ENCODE measurements around the gene R3HDM4. TPM values are rescaled to one million over a fixed set of nuclear protein-coding genes. Genes with fewer than 3 reads are reported as not detected.

The R3HDM4 gene
- total and polyA plus RNA-seq, 10 of the 15 experiments (the other 5 are each of a cell fraction or from before 2014, with no cell fraction given), result 1.3 to 65.8 (median 27.7) TPM

DNA sequence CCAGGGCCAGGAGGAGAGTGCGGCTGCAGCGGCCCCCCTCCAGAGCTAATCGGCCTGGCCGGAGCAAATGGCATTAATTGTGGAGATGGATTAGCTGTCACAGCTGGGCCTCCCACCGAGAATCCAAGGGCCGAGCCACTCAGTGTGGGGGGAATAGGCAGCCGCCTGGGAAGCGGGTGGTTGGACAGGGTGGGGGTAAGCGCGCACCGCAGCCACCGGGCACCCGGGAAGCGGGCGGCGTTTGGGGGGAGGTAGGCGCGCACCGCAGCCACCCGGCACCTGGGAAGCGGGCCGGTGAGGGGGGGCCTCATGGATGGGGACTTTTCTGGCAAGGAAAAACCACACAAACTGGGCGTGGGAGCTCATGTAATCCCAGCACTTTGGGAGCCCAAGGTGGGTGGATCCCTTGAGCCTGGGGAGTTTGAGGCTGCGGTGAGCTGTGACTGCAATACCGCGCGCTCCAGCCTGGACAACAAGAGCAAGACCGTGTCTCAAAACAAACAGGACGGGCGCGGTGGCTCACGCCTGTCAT, 9.7 kb downstream of the R3HDM4 start:
- no peak for DNase-seq (ENCODE audit: low read depth, low spot score)
- no peak for FAIRE-seq
- Histone ChIP-seq H3K4me1 (ENCODE audit: control insufficient read depth, insufficient read depth, low read length) (peaks cover 22% of the 10 kb centered on the region), H3K27me3 (replicated peaks in 1 of 2; ENCODE audit: control insufficient read depth in 2 of 2, insufficient read depth in 2 of 2, low read length in 1 of 2) (no peaks in the 10 kb centered on the region), H3K36me3 (ENCODE audit: control insufficient read depth in 2 of 2, insufficient read depth in 2 of 2, low read length in 1 of 2) (peaks cover 0 to 6% of the 10 kb centered on the region in 2 experiments; a peak in 2 of 4 replicates), H3K9ac (ENCODE audit: control insufficient read depth, insufficient read depth, low read length) (no peak overlapping the region), H3K27ac (ENCODE audit: control insufficient read depth, insufficient read depth) (no peak overlapping the region), H4K20me1 (ENCODE audit: control insufficient read depth, insufficient read depth) (no peaks in the 10 kb centered on the region), H2AFZ (ENCODE audit: control insufficient read depth, low read depth, low read length) (no peak overlapping the region), H3K79me2 (ENCODE audit: control insufficient read depth, insufficient read depth, low read length) (peaks cover 7% of the 10 kb centered on the region), H3K4me2 (ENCODE audit: control insufficient read depth, insufficient read depth) (no peak overlapping the region), H3K9me3 (replicated peaks; ENCODE audit: control insufficient read depth, insufficient read depth, low read length) (no peaks in the 10 kb centered on the region), H3K4me3 (no peak overlapping the region)
- SMC1A ChIA-PET (ENCODE audit: uncharacterized antibody, unreplicated experiment), result no interaction called here
- intact Hi-C loops (cut with micrococcal nuclease; ENCODE audit: unreplicated experiment), result no loop called here
- ATAC-seq, result no peak
- in situ Hi-C loops (cut with MboI), result no loop called here
- CTCF ChIA-PET, result interaction anchor here (1.0 kb wide), 1 partner anchor 40 kb away, joined by 3 read pairs; no protein-coding TSS in a partner anchor
- POLR2A ChIA-PET, result interaction anchor here (1.0 kb wide), 1 partner anchor 11 kb away, joined by 3 read pairs; the partner anchor contains the start of gene MED16
- TF ChIP-seq STAT1 (conservative IDR thresholded peaks at IDR 0.05) (no peak), KAT2A (conservative IDR thresholded peaks at IDR 0.05; ENCODE audit: control insufficient read depth, low read depth, low read length) (no peak), ATF2 (IDR thresholded peaks at IDR 0.05; ENCODE audit: low read length) (no peak), SPI1 (IDR thresholded peaks at IDR 0.05; ENCODE audit: borderline replicate concordance, insufficient read depth, low read depth, low read length) (no peak), ZNF274 (IDR thresholded peaks at IDR 0.05; ENCODE audit: insufficient read depth, insufficient read length) (no peak)
- TF ChIP-seq, protein P1, sequence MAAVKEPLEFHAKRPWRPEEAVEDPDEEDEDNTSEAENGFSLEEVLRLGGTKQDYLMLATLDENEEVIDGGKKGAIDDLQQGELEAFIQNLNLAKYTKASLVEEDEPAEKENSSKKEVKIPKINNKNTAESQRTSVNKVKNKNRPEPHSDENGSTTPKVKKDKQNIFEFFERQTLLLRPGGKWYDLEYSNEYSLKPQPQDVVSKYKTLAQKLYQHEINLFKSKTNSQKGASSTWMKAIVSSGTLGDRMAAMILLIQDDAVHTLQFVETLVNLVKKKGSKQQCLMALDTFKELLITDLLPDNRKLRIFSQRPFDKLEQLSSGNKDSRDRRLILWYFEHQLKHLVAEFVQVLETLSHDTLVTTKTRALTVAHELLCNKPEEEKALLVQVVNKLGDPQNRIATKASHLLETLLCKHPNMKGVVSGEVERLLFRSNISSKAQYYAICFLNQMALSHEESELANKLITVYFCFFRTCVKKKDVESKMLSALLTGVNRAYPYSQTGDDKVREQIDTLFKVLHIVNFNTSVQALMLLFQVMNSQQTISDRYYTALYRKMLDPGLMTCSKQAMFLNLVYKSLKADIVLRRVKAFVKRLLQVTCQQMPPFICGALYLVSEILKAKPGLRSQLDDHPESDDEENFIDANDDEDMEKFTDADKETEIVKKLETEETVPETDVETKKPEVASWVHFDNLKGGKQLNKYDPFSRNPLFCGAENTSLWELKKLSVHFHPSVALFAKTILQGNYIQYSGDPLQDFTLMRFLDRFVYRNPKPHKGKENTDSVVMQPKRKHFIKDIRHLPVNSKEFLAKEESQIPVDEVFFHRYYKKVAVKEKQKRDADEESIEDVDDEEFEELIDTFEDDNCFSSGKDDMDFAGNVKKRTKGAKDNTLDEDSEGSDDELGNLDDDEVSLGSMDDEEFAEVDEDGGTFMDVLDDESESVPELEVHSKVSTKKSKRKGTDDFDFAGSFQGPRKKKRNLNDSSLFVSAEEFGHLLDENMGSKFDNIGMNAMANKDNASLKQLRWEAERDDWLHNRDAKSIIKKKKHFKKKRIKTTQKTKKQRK (IDR thresholded peaks at IDR 0.05; ENCODE audit: low read depth, low read length), result no peak
- TF ChIP-seq, protein P2, sequence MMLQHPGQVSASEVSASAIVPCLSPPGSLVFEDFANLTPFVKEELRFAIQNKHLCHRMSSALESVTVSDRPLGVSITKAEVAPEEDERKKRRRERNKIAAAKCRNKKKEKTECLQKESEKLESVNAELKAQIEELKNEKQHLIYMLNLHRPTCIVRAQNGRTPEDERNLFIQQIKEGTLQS (IDR thresholded peaks at IDR 0.05; ENCODE audit: borderline replicate concordance, extremely low read depth, low read depth, low read length), result no peak
- WGBS (ENCODE audit: insufficient coverage, insufficient replicate concordance, low lambda C conversion rate, missing lambda C conversion rate), result 91% methylated on average over 31 of the region's 32 CpGs
- RAD21 ChIA-PET (ENCODE audit: unreplicated experiment), result no interaction called here
- BruUV-seq (replicated peaks), result no TSS peak

All from GM12878 (cell line).